HEK293 (cell line): ENCODE results near the gene DENND6B.

Experiments
- CTCF ChIA-PET: fragments of 350-600 bp; formaldehyde crosslinking; extraction: SDS; loops from one replicate; lab custom pipeline; 2021; ENCODE audit warnings: antibody characterized with exemption; lab: Yijun Ruan, JAX
- POLR2A ChIA-PET: fragments of 300-600 bp; formaldehyde crosslinking; extraction: SDS; loops from one replicate; lab custom pipeline; 2020; ENCODE audit warnings: antibody characterized with exemption, inconsistent platforms; lab: Yijun Ruan, JAX
- H3K27ac ChIP-seq: fragments of 200-500 bp; sonication (Bioruptor generic); 2 replicates; pipeline ENCODE4 v1.5.1; 2014; ENCODE audit warnings: low read depth, low read length, control low read depth, inconsistent platforms; ENCODE audit errors: extremely low read depth
- H3K36me3 ChIP-seq, 2 experiments: fragments of 200-500 bp in 1 of 2; sonication (Bioruptor generic) in 1 of 2; 1 replicate in 1 of 2; 2 replicates in 1 of 2; pipeline ENCODE4 v1.5.1; 2014 to 2017; ENCODE audit warnings: inconsistent platforms in 2 of 2, low read length in 2 of 2; ENCODE audit not compliant: control insufficient read depth in 2 of 2, insufficient read depth in 1 of 2
- H3K4me1 ChIP-seq: fragments of 200-500 bp; sonication (Bioruptor generic); 2 replicates; pipeline ENCODE4 v1.5.1; 2014; ENCODE audit warnings: mild to moderate bottlenecking, low read length, inconsistent platforms; ENCODE audit not compliant: control insufficient read depth, insufficient read depth
- H3K4me3 ChIP-seq: 2 replicates; pipeline ENCODE4 v1.5.1; 2011; ENCODE audit warnings: low read depth, mild to moderate bottlenecking, control low read depth, low read length, moderate library complexity
- H3K9me3 ChIP-seq: fragments of 200-500 bp; sonication (Bioruptor generic); 2 replicates; pipeline ENCODE4 v1.5.1; 2014; ENCODE audit warnings: low read depth, low read length, inconsistent platforms; ENCODE audit not compliant: control insufficient read depth, insufficient read depth
- GLI4 ChIP-seq: fragments of 450-650 bp; formaldehyde crosslinking; IDR thresholded peaks from 2 replicates; pipeline ENCODE4 v1.5.1; 2016; ENCODE audit warnings: missing biosample characterization, missing genetic modification characterization
- HOXC10 ChIP-seq: sonication (generic); formaldehyde crosslinking; IDR thresholded peaks from 2 replicates; pipeline ENCODE4 v1.8.1; 2023; ENCODE audit warnings: mild to moderate bottlenecking, missing genetic modification reagents
- IKZF3 ChIP-seq: fragments of 450-650 bp; IDR thresholded peaks from 2 replicates; pipeline ENCODE4 v1.5.0; 2018; ENCODE audit warnings: missing biosample characterization, mild to moderate bottlenecking, missing genetic modification characterization, moderate library complexity
- KLF10 ChIP-seq: fragments of 450-650 bp; IDR thresholded peaks from 2 replicates; pipeline ENCODE4 v1.5.1; 2018; ENCODE audit warnings: missing biosample characterization, mild to moderate bottlenecking, missing genetic modification characterization
- ZEB2 ChIP-seq: fragments of 450-650 bp; formaldehyde crosslinking; IDR thresholded peaks from 2 replicates; pipeline ENCODE4 v1.5.1; 2016; ENCODE audit warnings: missing biosample characterization, missing genetic modification characterization
- ZIC2 ChIP-seq: fragments of 450-650 bp; formaldehyde crosslinking; IDR thresholded peaks from 2 replicates; pipeline ENCODE4 v1.5.1; 2016; ENCODE audit warnings: missing biosample characterization, missing genetic modification characterization
- ZNF121 ChIP-seq: fragments of 450-650 bp; formaldehyde crosslinking; IDR thresholded peaks from 2 replicates; pipeline ENCODE4 v1.5.1; 2016; ENCODE audit warnings: missing biosample characterization, missing genetic modification characterization
- ZNF138 ChIP-seq: fragments of 450-650 bp; formaldehyde crosslinking; IDR thresholded peaks from 2 replicates; pipeline ENCODE4 v1.5.1; 2016; ENCODE audit warnings: missing biosample characterization, missing genetic modification characterization, borderline replicate concordance
- ZNF16 ChIP-seq: fragments of 450-650 bp; formaldehyde crosslinking; IDR thresholded peaks from 2 replicates; pipeline ENCODE4 v1.5.1; 2016; ENCODE audit warnings: low read depth, missing biosample characterization, missing genetic modification characterization
- ZNF175 ChIP-seq: fragments of 450-650 bp; formaldehyde crosslinking; IDR thresholded peaks from 2 replicates; pipeline ENCODE4 v1.5.1; 2016; ENCODE audit warnings: missing biosample characterization, missing genetic modification characterization
- ZNF266 ChIP-seq: fragments of 450-650 bp; formaldehyde crosslinking; IDR thresholded peaks from 2 replicates; pipeline ENCODE4 v1.5.1; 2016; ENCODE audit warnings: missing biosample characterization, missing genetic modification characterization, low read depth
- ZNF391 ChIP-seq: fragments of 450-650 bp; formaldehyde crosslinking; IDR thresholded peaks from 2 replicates; pipeline ENCODE4 v1.5.1; 2016; ENCODE audit warnings: low read depth, missing biosample characterization, missing genetic modification characterization, borderline replicate concordance
- ZNF548 ChIP-seq: fragments of 450-650 bp; formaldehyde crosslinking; IDR thresholded peaks from 2 replicates; pipeline ENCODE4 v1.5.1; 2016; ENCODE audit warnings: missing biosample characterization, missing genetic modification characterization
- ZNF561 ChIP-seq: fragments of 450-650 bp; IDR thresholded peaks from 2 replicates; pipeline ENCODE4 v1.5.1; 2018; ENCODE audit warnings: missing biosample characterization, missing genetic modification characterization, borderline replicate concordance
- ZNF76 ChIP-seq: fragments of 450-650 bp; formaldehyde crosslinking; IDR thresholded peaks from 2 replicates; pipeline ENCODE4; 2016; ENCODE audit warnings: low read depth, missing biosample characterization, missing genetic modification characterization, borderline replicate concordance
- ZNF791 ChIP-seq: fragments of 450-650 bp; formaldehyde crosslinking; IDR thresholded peaks from 2 replicates; pipeline ENCODE4 v1.5.1; 2016; ENCODE audit warnings: missing biosample characterization, missing genetic modification characterization
- TF ChIP-seq, protein P1 (sequence below): fragments of 450-650 bp; formaldehyde crosslinking; IDR thresholded peaks from 2 replicates; pipeline ENCODE4 v1.5.1; 2016; ENCODE audit warnings: missing biosample characterization, missing genetic modification characterization
- TF ChIP-seq, protein P2 (sequence below): fragments of 450-650 bp; formaldehyde crosslinking; conservative IDR thresholded peaks from 2 replicates; pipeline ENCODE4 v1.5.1; 2016; ENCODE audit warnings: low read depth, missing biosample characterization, missing genetic modification characterization
- TF ChIP-seq, protein P3 (sequence below): fragments of 450-650 bp; formaldehyde crosslinking; IDR thresholded peaks from 2 replicates; pipeline ENCODE4 v1.5.1; 2016; ENCODE audit warnings: missing biosample characterization, missing genetic modification characterization, borderline replicate concordance
- TF ChIP-seq, protein P4 (sequence below): fragments of 450-650 bp; formaldehyde crosslinking; IDR thresholded peaks from 2 replicates; pipeline ENCODE4 v1.5.1; 2016; ENCODE audit warnings: missing biosample characterization, missing genetic modification characterization
- TF ChIP-seq, protein P5 (sequence below): fragments of 450-650 bp; formaldehyde crosslinking; IDR thresholded peaks from 2 replicates; pipeline ENCODE4 v1.5.0; 2017; ENCODE audit warnings: missing biosample characterization, missing genetic modification characterization, borderline replicate concordance
- TF ChIP-seq, protein P6 (sequence below): sonication (generic); formaldehyde crosslinking; IDR thresholded peaks from 2 replicates; pipeline ENCODE4 v1.8.1; 2022; ENCODE audit warnings: mild to moderate bottlenecking, moderate library complexity, missing genetic modification reagents

DENND6B gene

DNA sequence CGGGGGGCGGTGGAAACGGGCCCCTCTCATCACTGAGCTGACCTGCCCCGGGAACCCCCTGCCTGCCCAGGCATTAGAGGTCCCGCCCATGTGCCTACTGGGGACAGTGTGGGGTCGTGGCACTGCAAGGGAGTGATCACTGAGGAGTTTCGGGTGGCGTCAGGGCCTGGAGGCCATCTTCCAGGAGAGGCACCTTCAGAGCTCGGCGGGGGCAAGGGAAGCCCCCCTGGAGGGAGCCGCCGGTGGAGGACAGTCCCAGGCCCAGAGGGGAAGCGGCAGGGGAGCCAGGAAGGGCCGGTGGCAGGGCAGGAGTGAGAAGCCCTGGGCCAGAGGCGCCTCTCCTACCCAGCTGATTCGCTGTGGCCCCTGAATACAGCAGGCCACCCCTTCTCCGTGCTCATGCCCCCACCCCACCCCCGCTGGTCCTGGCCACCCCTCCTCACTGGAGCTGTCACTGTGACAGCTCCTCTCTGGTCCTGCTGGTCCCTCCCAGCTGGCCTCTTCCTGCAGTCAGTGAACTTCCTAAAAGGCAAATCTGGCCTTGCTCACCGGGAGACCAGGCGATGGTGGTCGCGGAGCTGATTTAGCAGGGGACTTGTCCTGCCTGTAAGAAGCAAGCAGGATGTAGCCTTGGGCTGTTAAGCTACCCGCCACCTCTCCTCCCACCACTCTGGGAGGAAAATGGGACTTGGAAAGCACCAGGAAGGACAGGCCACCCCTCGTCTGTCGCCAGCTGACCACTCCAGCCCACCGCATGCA is 54.6 kb downstream of the DENND6B start (continued):
- TF ChIP-seq GLI4 (no peak), ZIC2 (tag by site-specific recombination) (peak; percentile 95), ZNF548 (tag by site-specific recombination) (no peak), ZNF76 (tag by site-specific recombination) (no peak), ZEB2 (no peak), ZNF138 (tag by site-specific recombination) (no peak), HOXC10 (CRISPR knock-in tag) (no peak), ZNF16 (tag by site-specific recombination) (no peak)
- TF ChIP-seq, protein P1, sequence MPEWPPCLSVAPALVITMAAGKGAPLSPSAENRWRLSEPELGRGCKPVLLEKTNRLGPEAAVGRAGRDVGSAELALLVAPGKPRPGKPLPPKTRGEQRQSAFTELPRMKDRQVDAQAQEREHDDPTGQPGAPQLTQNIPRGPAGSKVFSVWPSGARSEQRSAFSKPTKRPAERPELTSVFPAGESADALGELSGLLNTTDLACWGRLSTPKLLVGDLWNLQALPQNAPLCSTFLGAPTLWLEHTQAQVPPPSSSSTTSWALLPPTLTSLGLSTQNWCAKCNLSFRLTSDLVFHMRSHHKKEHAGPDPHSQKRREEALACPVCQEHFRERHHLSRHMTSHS (tag by site-specific recombination): no peak
- TF ChIP-seq, protein P2, sequence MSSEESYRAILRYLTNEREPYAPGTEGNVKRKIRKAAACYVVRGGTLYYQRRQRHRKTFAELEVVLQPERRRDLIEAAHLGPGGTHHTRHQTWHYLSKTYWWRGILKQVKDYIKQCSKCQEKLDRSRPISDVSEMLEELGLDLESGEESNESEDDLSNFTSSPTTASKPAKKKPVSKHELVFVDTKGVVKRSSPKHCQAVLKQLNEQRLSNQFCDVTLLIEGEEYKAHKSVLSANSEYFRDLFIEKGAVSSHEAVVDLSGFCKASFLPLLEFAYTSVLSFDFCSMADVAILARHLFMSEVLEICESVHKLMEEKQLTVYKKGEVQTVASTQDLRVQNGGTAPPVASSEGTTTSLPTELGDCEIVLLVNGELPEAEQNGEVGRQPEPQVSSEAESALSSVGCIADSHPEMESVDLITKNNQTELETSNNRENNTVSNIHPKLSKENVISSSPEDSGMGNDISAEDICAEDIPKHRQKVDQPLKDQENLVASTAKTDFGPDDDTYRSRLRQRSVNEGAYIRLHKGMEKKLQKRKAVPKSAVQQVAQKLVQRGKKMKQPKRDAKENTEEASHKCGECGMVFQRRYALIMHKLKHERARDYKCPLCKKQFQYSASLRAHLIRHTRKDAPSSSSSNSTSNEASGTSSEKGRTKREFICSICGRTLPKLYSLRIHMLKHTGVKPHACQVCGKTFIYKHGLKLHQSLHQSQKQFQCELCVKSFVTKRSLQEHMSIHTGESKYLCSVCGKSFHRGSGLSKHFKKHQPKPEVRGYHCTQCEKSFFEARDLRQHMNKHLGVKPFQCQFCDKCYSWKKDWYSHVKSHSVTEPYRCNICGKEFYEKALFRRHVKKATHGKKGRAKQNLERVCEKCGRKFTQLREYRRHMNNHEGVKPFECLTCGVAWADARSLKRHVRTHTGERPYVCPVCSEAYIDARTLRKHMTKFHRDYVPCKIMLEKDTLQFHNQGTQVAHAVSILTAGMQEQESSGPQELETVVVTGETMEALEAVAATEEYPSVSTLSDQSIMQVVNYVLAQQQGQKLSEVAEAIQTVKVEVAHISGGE (tag by site-specific recombination): no peak
- TF ChIP-seq, protein P3, sequence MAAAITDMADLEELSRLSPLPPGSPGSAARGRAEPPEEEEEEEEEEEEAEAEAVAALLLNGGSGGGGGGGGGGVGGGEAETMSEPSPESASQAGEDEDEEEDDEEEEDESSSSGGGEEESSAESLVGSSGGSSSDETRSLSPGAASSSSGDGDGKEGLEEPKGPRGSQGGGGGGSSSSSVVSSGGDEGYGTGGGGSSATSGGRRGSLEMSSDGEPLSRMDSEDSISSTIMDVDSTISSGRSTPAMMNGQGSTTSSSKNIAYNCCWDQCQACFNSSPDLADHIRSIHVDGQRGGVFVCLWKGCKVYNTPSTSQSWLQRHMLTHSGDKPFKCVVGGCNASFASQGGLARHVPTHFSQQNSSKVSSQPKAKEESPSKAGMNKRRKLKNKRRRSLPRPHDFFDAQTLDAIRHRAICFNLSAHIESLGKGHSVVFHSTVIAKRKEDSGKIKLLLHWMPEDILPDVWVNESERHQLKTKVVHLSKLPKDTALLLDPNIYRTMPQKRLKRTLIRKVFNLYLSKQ (tag by site-specific recombination): no peak
- TF ChIP-seq, protein P4, sequence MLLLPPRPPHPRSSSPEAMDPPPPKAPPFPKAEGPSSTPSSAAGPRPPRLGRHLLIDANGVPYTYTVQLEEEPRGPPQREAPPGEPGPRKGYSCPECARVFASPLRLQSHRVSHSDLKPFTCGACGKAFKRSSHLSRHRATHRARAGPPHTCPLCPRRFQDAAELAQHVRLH (tag by site-specific recombination): no peak

DNA sequence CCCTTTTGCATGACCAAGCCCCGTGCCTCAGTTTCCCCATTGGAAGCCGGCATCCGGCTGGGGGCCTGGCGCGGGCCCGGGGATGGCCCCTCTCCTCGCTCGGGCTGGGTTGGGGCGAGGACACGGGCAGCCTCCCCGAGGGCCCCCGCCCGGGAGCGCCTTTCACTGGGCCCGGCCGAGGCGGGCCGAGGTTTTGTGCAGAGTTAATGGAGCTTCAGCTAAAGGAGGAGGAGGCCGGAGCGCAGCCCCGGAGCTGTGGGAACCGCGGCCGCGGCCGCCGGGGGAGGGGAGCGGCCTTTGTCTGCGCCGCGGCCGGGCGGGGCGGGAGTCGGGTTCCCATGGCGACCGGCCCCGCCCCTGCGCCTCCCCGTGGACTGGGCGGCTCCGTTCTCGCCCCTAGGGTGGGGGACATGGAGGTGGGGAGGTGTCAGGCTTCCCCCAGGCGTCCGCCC is 55.3 kb downstream of the DENND6B start:
- ChIA-PET CTCF (interaction anchor here (0.6 to 6.3 kb wide), 8 partner anchors 9 to 70 kb away, joined by 3 to 42 read pairs (median 6); partner anchors contain the start of genes HDAC10 and MAPK12), POLR2A (interaction anchor here (0.9 to 2.3 kb wide), 12 partner anchors 8 to 291 kb away, joined by 3 to 17 read pairs (median 7); partner anchors contain the start of genes HDAC10, MAPK12 and SYCE3)
- Histone ChIP-seq H3K4me3 (peak overlapping the region; percentile 21), H3K4me1 (peaks cover 14% of the 10 kb centered on the region), H3K36me3 (peaks cover 0 to 22% of the 10 kb centered on the region in 2 experiments; a peak in 1 of 3 replicates), H3K9me3 (no peaks in the 10 kb centered on the region), H3K27ac (peak overlapping the region; percentile 31; the same call in 1 of the 2 replicates)
- TF ChIP-seq ZNF791 (tag by site-specific recombination) (no peak), ZIC2 (tag by site-specific recombination) (no peak), ZNF175 (tag by site-specific recombination) (no peak), IKZF3 (peak; percentile 50; the same call in 1 of the 2 replicates), ZNF121 (tag by site-specific recombination) (no peak), ZNF391 (no peak), ZNF561 (tag by site-specific recombination) (peak; percentile 62; the same call in 1 of the 2 replicates), ZNF266 (tag by site-specific recombination) (no peak), ZEB2 (0 out of 2 replicates have a peak, but pooled peaks have one; percentile 18), KLF10 (tag by site-specific recombination) (peak; percentile 54; the same call in 1 of the 2 replicates)
- TF ChIP-seq, protein P5, sequence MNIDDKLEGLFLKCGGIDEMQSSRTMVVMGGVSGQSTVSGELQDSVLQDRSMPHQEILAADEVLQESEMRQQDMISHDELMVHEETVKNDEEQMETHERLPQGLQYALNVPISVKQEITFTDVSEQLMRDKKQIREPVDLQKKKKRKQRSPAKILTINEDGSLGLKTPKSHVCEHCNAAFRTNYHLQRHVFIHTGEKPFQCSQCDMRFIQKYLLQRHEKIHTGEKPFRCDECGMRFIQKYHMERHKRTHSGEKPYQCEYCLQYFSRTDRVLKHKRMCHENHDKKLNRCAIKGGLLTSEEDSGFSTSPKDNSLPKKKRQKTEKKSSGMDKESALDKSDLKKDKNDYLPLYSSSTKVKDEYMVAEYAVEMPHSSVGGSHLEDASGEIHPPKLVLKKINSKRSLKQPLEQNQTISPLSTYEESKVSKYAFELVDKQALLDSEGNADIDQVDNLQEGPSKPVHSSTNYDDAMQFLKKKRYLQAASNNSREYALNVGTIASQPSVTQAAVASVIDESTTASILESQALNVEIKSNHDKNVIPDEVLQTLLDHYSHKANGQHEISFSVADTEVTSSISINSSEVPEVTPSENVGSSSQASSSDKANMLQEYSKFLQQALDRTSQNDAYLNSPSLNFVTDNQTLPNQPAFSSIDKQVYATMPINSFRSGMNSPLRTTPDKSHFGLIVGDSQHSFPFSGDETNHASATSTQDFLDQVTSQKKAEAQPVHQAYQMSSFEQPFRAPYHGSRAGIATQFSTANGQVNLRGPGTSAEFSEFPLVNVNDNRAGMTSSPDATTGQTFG (tag by site-specific recombination): no peak
- TF ChIP-seq, protein P6, sequence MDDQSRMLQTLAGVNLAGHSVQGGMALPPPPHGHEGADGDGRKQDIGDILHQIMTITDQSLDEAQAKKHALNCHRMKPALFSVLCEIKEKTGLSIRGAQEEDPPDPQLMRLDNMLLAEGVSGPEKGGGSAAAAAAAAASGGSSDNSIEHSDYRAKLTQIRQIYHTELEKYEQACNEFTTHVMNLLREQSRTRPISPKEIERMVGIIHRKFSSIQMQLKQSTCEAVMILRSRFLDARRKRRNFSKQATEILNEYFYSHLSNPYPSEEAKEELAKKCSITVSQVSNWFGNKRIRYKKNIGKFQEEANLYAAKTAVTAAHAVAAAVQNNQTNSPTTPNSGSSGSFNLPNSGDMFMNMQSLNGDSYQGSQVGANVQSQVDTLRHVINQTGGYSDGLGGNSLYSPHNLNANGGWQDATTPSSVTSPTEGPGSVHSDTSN (CRISPR knock-in tag): no peak
- TF ChIP-seq, protein P3 (tag by site-specific recombination): no peak
